Caco-2 (cell line): ENCODE data around the gene ACRBP. TPM values are rescaled to one million over a fixed set of nuclear protein-coding genes. Genes with fewer than 3 reads are reported as not detected.

Experiments used
- BruUV-seq: library from RNA; stranded (reverse); fragments of 400-500 nt; replicated peaks from 2 replicates; lab custom pipeline; 2021; lab: Mats Ljungman, UMichigan
- CTCF ChIA-PET: fragments of 300-600 bp; sonication (Branson Sonifier 250); formaldehyde crosslinking; loops from one replicate; lab custom pipeline; 2022; ENCODE audit warnings: antibody characterized with exemption; lab: Charles Lee
- POLR2A ChIA-PET: fragments of 300-600 bp; sonication (Branson Sonifier 250); formaldehyde crosslinking; loops from one replicate; lab custom pipeline; 2022; ENCODE audit warnings: antibody characterized with exemption; lab: Charles Lee
- DNase-seq, 2 experiments: peaks; one replicate each; pipeline versions ENCODE4 v3.0.0 to v3.0.0-alpha.2; 2020 to 2022
- H3K27me3 ChIP-seq: replicated peaks from 2 replicates; pipeline ENCODE4 v1.6.0; 2011; ENCODE audit warnings: low read length; ENCODE audit not compliant: control insufficient read depth, insufficient read depth
- H3K36me3 ChIP-seq: 2 replicates; pipeline ENCODE4 v1.5.1; 2011; ENCODE audit warnings: low read length; ENCODE audit not compliant: control insufficient read depth, insufficient read depth
- H3K4me1 ChIP-seq: fragments of 250-450 bp; sonication (Bioruptor Pico); 2 replicates; pipeline ENCODE4 v1.5.1; 2020; ENCODE audit warnings: mild to moderate bottlenecking
- H3K4me3 ChIP-seq: 2 replicates; pipeline ENCODE4 v1.5.1; 2011; ENCODE audit warnings: low read depth, mild to moderate bottlenecking, control low read depth, low read length
- H3K9me3 ChIP-seq: fragments of 250-450 bp; sonication (Bioruptor Pico); 2 replicates; pipeline ENCODE4 v1.5.1; 2020; ENCODE audit warnings: mild to moderate bottlenecking, moderate library complexity
- H3K27ac Mint-ChIP-seq: one replicate; pipeline ENCODE4 v1.8.0; 2022; ENCODE audit warnings: mixed read lengths; ENCODE audit not compliant: unreplicated experiment
- H3K27me3 Mint-ChIP-seq: one replicate; pipeline ENCODE4 v1.8.0; 2022; ENCODE audit warnings: mixed read lengths; ENCODE audit not compliant: insufficient read depth, unreplicated experiment
- H3K36me3 Mint-ChIP-seq: one replicate; pipeline ENCODE4 v1.8.0; 2022; ENCODE audit warnings: mild to moderate bottlenecking, mixed read lengths; ENCODE audit not compliant: insufficient read depth, unreplicated experiment
- H3K4me1 Mint-ChIP-seq: one replicate; pipeline ENCODE4 v1.8.0; 2022; ENCODE audit warnings: low read depth, mixed read lengths; ENCODE audit not compliant: unreplicated experiment
- H3K4me3 Mint-ChIP-seq: one replicate; pipeline ENCODE4 v1.8.0; 2022; ENCODE audit warnings: mild to moderate bottlenecking, moderate library complexity, mixed read lengths; ENCODE audit not compliant: unreplicated experiment
- H3K9me3 Mint-ChIP-seq: one replicate; pipeline ENCODE4 v1.8.0; 2022; ENCODE audit warnings: mixed read lengths; ENCODE audit not compliant: unreplicated experiment
- CTCF ChIP-seq, 2 experiments: fragments of 200-600 bp in 1 of 2; IDR thresholded peaks; 1 replicate in 1 of 2; 2 replicates in 1 of 2; pipeline versions ENCODE4 v1.5.1 to v1.8.0; 2011 to 2022; ENCODE audit warnings: antibody characterized with exemption in 1 of 2, control low read depth in 1 of 2, inconsistent platforms in 1 of 2, low read depth in 1 of 2, low read length in 1 of 2, mild to moderate bottlenecking in 1 of 2, moderate library complexity in 1 of 2; ENCODE audit not compliant: insufficient read depth in 1 of 2, severe bottlenecking in 1 of 2, unreplicated experiment in 1 of 2
- intact Hi-C: fragments of 100-400 bp; cut with micrococcal nuclease; formaldehyde crosslinking; loops from one replicate; pipeline ENCODE4 v1.10.0; 2022; ENCODE audit not compliant: unreplicated experiment
- total RNA-seq: library from RNA; stranded (reverse); gene quantifications from 2 replicates; pipeline ENCODE4 v1.2.3, GENCODE V29; 2022

Gene ACRBP
- total RNA-seq, 1 experiment from 2014 or later = 0.73 TPM

- Histone ChIP-seq H3K4me3 (no peak overlapping the region), H3K27me3 (no peaks in the 10 kb centered on the region), H3K36me3 (peaks cover 8% of the 10 kb centered on the region), H3K9me3 (no peaks in the 10 kb centered on the region), H3K4me1 (no peaks in the 10 kb centered on the region)
- H3K9me3 Mint-ChIP-seq = no peaks in the 10 kb centered on the region
- ChIA-PET POLR2A (interaction anchor here (0.5 kb wide), 1 partner anchor 58 kb away, joined by 3 read pairs; the partner anchor contains the start of gene GAPDH), CTCF (no interaction called here)
- H3K4me1 Mint-ChIP-seq = no peaks in the 10 kb centered on the region
- BruUV-seq = TSS peak; percentile 35
- DNase-seq = no peak
- no peak overlapping the region for H3K4me3 Mint-ChIP-seq
- no peak overlapping the region for H3K27ac Mint-ChIP-seq
- H3K27me3 Mint-ChIP-seq = no peaks in the 10 kb centered on the region
- H3K36me3 Mint-ChIP-seq = peaks cover 94% of the 10 kb centered on the region
- intact Hi-C loops = no loop called here
- TF ChIP-seq CTCF (IDR thresholded peaks at IDR 0.05; ENCODE audit: insufficient read depth in 1 of 2, low read depth in 1 of 2, low read length in 1 of 2, severe bottlenecking in 1 of 2, unreplicated experiment in 1 of 2) = no peak
Observed at GRCh38 chr12:6592087-6592486, 55.1 kb downstream of the ACRBP start.

Other genes with a start within 250 kb of the ACRBP start
- not detected in 2 replicates for gene CD27, start 202.5 kb downstream of the ACRBP start, total RNA-seq
- 9.1 and 9.7 TPM in 2 replicates for gene TAPBPL, start 195.4 kb downstream of the ACRBP start, total RNA-seq
- 8.4 and 9.7 TPM in 2 replicates for gene VAMP1, start 176.8 kb downstream of the ACRBP start, total RNA-seq
- 448 and 456 TPM in 2 replicates for gene MRPL51, start 154.2 kb downstream of the ACRBP start, total RNA-seq
- 204 and 218 TPM in 2 replicates for gene NCAPD2, start 153.3 kb downstream of the ACRBP start, total RNA-seq
- gene GAPDH, start 112.9 kb downstream of the ACRBP start, total RNA-seq = 4,975 and 5,337 TPM in 2 replicates
- gene IFFO1, start 91.4 kb downstream of the ACRBP start, total RNA-seq = 0.48 and 0.53 TPM in 2 replicates
- 145 and 157 TPM in 2 replicates for gene NOP2, start 79.1 kb downstream of the ACRBP start, total RNA-seq
- gene CHD4, start 40.1 kb downstream of the ACRBP start, total RNA-seq = 223 and 229 TPM in 2 replicates
- 0.19 and 0.20 TPM in 2 replicates for gene LPAR5, start 11.5 kb downstream of the ACRBP start, total RNA-seq
- 31.6 and 32.8 TPM in 2 replicates for gene ING4, start 15.7 kb upstream of the ACRBP start, total RNA-seq
- 119 and 127 TPM in 2 replicates for gene ZNF384, start 41.9 kb upstream of the ACRBP start, total RNA-seq
- gene PIANP, start 53.4 kb upstream of the ACRBP start, total RNA-seq = 0.37 and 0.48 TPM in 2 replicates
- 56.8 and 61.9 TPM in 2 replicates for gene COPS7A, start 76.6 kb upstream of the ACRBP start, total RNA-seq
- 303 and 309 TPM in 2 replicates for gene MLF2, start 105.7 kb upstream of the ACRBP start, total RNA-seq
- 264 and 285 TPM in 2 replicates for gene PTMS, start 118.9 kb upstream of the ACRBP start, total RNA-seq
- 1.9 and 3.2 TPM in 2 replicates for gene LAG3, start 125.1 kb upstream of the ACRBP start, total RNA-seq
- gene CD4, start 142.1 kb upstream of the ACRBP start, total RNA-seq = not detected in 2 replicates
- gene GPR162, start 174.4 kb upstream of the ACRBP start, total RNA-seq = 0.81 and 1.2 TPM in 2 replicates
- gene P3H3, start 181.0 kb upstream of the ACRBP start, total RNA-seq = 25.1 and 25.6 TPM in 2 replicates
- gene GNB3, start 193.5 kb upstream of the ACRBP start, total RNA-seq = 3.9 and 5.1 TPM in 2 replicates
- gene CDCA3, start 203.9 kb upstream of the ACRBP start, total RNA-seq = 147 and 152 TPM in 2 replicates
- gene USP5, start 204.7 kb upstream of the ACRBP start, total RNA-seq = 226 and 230 TPM in 2 replicates
- gene TPI1, start 220.1 kb upstream of the ACRBP start, total RNA-seq = 1,141 and 1,254 TPM in 2 replicates
- 23.7 and 24.7 TPM in 2 replicates for gene SPSB2, start 225.9 kb upstream of the ACRBP start, total RNA-seq